GM18526 (cell line): Measurements from ENCODE around the gene CLDN9.
A peak's percentile ranks its signal among the peaks of the same experiment; 100 is the strongest.

Experiments
- POLR2A ChIP-seq: IDR thresholded peaks from 3 replicates; pipeline ENCODE4 v1.6.1; 2011; ENCODE audit not compliant: insufficient read length; ENCODE audit errors: extremely low read depth

CLDN9 gene

DNA sequence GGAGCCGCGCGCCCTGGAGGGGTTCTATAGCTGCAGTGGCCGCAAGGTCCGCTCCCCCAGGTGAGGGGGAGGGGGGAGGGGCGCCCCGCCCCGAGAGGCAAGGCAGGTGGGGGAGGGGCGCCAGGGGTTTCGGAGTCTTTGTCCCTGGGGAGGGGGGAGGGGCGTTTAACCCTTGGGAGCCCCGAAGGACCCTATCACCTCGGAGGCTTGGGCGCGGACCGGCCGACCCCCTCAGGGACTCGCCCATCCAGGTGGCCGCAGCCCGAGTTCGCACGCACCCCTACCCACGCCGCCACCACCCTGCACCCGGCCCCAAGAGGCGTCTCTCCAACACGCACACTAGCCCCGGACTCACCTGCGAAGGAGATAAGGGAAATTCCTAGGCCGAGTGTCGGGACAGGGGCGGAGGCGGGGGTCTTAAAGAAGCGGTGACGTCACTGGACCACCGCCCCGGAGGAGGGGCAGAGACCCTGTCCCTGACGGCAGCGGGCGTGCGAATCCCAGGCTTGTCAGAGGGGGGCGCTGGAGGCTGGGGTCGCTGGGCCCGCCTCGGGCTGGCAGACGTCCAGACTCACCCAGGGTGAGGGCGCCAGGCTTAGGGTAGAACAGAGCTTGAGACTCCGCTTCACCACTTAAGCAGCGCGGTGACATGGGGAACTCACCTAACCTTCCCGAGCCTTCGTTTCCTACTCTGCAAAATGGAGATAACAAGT, 5.2 kb downstream of the CLDN9 start, which contains the start of gene CLDN6:
Gene CLDN6 (minus strand): TSS at position 390 of the 713 bp plus-strand sequence. CDS start 2,162 bp downstream, outside the sequence.
- no peak for TF ChIP-seq POLR2A

DNA sequence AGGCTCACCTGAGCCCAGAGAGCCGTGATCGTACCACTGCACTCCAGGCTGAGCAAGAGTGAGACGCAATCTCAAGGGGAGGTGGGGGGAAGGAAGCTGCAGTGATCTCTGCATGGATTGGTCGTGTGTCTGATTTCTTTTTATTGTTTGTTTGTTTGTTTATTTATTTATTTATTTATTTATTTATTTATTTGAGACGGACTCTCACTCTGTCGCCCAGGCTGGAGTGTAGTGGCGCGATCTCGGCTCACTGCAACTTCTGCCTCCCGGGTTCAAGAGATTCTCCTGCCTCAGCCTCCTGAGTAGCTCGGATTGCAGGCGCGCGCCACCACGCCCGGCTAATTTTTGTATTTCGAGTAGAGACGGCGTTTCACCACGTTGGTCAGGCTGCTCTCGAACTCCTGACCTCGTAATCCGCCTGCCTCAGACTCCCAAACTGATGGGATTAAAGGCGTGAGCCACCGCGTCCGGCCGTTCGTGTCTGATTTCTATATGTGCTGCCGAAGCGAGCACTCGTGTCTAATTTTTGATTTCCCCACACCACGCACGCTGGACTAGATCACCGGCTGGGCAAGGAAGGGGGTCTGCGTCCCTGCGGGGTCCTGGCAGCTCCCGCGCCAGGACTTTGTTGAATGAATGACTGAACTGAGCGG, 7.0 kb downstream of the CLDN9 start:
- TF ChIP-seq POLR2A = no peak

DNA sequence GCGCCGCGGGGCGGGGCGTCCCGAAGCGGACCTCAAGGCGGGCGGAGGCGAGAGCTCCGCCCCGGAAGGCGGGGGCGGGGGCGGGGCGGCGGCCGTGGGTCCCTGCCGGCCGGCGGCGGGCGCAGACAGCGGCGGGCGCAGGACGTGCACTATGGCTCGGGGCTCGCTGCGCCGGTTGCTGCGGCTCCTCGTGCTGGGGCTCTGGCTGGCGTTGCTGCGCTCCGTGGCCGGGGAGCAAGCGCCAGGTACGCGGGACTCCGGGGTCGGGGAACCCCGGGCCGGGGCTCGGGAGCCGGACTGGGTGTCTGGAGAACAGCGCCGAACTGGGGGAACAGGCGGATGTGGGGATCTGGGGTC, 7.5 kb downstream of the CLDN9 start, which contains the start of gene TNFRSF12A:
Gene TNFRSF12A (plus strand): TSS at position 122 of the 357 bp plus-strand sequence. CDS start 30 bp downstream, at position 152.
- TF ChIP-seq POLR2A = peak; percentile 79

DNA sequence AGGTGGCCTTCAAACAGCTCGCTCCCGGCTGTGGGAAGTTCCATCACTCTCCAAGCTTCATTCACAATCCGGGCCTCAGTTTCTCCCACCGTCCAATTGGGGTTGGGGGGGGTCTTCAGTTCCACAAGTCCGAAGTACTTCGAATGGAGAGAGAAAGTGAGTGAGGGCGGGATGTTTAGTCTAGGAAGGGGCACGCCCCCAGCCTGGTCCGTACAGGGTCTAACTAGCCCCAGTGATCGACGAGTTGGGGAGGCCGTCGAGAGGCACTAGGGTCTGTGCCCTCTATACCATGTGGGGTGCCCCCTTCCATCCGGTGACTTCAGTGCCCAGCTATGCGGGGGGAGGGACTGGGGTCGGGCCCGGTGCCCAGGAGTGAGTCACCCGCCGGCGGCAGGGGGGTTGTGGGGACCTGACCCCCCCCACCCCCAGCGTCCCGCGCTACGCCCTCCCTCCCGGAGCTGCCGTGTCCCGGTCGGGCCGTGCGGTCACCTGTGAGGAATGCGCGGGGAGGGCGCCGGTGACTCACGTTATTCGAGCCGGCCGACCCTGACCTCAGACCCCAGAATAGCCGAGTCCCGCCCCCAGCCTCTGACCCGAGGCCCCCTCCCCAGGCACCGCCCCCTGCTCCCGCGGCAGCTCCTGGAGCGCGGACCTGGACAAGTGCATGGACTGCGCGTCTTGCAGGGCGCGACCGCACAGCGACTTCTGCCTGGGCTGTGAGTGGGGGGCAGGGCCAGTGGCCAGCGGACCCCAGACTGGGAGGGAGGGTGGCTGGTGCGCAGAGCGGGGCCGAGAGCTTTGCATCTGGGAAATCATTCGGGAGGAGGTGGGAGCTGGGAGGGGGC, 8.1 kb downstream of the CLDN9 start:
- TF ChIP-seq POLR2A = no peak

DNA sequence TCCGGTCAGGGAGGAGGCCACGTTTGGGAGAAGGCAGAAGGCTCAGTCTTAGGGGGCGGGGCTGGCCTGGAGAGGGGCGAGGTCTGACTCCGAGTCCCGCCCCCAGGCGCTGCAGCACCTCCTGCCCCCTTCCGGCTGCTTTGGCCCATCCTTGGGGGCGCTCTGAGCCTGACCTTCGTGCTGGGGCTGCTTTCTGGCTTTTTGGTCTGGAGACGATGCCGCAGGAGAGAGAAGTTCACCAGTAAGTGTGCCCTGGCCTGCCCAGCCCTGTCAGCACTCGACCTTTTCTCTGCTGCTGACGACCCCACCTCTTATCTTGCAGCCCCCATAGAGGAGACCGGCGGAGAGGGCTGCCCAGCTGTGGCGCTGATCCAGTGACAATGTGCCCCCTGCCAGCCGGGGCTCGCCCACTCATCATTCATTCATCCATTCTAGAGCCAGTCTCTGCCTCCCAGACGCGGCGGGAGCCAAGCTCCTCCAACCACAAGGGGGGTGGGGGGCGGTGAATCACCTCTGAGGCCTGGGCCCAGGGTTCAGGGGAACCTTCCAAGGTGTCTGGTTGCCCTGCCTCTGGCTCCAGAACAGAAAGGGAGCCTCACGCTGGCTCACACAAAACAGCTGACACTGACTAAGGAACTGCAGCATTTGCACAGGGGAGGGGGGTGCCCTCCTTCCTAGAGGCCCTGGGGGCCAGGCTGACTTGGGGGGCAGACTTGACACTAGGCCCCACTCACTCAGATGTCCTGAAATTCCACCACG, 8.9 kb downstream of the CLDN9 start:
- TF ChIP-seq POLR2A = no peak

DNA sequence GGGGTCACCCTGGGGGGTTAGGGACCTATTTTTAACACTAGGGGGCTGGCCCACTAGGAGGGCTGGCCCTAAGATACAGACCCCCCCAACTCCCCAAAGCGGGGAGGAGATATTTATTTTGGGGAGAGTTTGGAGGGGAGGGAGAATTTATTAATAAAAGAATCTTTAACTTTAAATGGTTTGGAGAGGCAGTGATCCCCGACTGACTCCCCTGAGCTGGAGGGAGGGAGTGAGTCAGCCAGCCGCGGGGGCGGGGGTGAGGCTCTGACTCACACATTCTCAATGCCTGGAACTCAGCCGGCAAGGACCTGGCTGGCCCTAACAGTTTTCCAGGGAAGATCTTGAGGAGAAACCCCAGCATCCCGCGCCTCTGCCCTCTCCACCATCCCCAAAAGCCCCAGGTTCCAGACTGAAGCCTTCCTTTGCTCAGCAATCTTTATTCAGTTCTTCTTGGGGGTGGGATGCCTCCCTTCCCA, 9.5 kb downstream of the CLDN9 start:
- no peak for TF ChIP-seq POLR2A

DNA sequence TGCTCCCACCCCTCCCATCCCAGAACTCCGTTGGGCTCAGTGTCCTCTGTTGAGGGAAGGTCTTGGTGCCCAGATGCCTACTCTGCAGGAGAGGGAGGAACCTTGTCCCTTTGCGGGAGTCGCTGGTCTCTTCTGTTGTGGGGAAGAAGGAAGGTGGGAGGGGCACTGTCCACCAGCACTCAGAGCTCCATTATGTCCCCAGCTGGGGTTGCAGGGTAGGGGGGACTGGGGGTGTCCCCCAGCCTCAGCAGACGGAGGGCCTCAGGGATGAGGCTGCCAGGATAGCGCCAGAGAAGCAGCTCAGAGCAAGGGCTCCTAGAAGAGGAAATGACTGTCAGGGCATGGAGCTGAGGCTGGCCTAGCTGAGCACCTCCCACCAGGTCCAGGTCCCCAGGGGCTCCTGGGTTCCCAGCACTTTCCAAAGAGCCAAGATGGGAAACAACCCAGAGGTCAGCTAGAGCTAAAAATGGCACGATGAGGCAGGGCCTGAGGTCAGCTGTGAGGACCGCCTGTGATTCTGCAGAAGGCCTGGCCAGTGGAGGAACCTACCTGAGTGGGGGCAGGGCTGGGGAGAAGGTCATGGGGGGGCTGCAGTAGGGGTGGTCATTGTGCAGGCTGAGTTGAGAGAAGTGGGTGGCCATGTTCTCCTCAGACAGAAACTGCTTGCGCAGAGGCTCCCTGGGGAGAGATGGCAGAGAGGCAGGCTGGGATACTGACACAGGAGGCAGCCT, 10.1 kb downstream of the CLDN9 start:
- no peak for TF ChIP-seq POLR2A

DNA sequence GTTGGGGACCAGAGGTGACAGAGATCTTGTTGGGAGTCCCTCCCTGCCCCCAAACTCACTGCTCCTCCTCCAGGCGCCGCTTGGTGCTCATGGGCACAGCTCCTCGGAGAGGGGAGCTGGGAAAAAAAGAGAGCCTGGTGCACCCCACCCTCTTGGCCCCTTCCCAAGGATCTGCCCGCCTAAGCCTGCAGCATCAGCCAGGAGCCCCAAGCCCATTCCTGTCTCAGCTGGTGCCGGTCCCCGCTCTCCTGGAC, 10.6 kb downstream of the CLDN9 start:
- no peak for TF ChIP-seq POLR2A

DNA sequence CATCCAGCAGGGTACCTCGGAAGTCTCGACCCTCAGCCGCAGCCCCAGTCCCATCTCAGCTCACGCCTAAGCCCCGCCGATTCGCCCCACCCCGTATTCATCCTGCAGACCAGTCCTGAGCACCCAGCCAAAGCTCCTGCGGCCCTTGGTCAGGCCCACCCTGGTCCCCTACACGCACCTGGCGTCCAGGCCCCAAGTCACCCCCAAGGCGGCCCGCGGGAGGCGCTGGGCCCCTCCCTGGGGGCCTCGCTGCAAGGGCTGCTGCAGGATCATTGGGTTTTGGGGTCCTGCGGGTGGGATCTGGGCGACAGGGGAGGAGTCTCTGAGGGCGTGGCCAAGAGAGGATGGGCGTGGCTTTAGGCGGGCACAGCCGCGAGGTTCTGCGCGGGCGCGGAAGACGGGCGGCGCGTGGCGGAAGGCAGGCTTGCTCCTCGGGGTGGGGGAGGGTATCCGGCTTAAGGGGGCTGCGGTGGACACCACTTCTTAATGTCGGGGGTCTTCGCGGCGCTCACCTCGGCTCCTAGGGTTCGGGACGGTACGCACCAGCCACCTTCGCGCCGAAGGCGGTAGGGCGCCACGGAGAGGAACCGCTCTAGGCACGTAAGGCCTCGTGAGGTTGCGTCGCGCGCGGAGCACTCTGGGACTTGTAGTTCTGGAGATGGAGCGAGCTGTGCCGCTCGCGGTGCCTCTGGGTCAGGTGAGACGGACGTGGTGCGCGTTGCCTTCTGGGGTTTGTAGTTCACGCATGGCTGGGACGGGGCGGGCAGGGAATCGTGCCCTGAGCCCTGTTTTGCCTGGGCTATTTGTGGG, 11.2 kb downstream of the CLDN9 start, which contains the start of the genes HCFC1R1 and THOC6:
Gene HCFC1R1 (minus strand): TSS at position 274 of the 810 bp plus-strand sequence. CDS start 1 bp downstream, at position 273.
Gene THOC6 (plus strand): TSS at position 367 of the 810 bp plus-strand sequence. CDS start 292 bp downstream, at position 659.
- TF ChIP-seq POLR2A = peak; percentile 87

DNA sequence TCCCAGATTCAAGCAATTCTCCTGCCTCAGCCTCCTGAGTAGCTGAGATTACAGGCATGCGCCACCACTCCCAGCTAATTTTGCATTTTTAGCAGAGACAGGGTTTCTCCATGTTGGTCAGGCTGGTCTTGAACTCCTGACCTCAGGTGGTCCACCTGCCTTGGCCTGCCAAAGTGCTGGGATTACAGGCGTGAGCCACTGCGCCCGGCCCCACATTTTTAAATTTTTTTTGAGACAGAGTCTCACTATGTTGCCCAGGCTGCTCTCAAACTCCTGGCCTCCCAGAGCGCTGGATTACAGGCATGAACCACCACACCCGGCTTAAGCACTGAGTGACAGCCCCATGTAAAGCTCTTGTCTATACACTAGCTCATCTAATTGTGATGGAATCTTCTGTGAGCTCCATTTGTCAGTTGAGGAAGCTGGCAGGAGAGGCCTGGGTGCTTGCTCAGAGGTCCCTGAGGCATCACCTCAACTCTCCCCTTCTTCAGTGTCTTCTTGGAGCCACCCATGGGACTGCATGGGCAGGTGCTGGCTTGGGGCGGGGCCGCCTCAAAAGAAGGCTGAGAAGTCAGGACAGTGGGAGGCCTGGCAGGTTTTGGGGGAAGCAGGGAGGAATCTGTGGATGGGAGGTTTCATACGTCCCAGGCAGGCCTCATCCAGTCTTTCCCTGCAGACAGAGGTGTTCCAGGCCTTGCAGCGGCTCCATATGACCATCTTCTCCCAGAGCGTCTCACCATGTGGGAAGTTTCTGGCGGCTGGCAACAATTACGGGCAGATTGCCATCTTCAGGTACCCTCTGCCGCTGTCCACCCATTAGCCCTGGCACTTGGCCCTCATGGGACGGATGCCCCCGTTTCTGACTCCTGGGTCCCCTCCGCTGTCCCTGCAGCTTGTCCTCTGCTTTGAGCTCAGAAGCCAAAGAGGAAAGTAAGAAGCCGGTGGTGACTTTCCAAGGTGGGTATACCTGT, 12.6 kb downstream of the CLDN9 start:
- TF ChIP-seq POLR2A = no peak

DNA sequence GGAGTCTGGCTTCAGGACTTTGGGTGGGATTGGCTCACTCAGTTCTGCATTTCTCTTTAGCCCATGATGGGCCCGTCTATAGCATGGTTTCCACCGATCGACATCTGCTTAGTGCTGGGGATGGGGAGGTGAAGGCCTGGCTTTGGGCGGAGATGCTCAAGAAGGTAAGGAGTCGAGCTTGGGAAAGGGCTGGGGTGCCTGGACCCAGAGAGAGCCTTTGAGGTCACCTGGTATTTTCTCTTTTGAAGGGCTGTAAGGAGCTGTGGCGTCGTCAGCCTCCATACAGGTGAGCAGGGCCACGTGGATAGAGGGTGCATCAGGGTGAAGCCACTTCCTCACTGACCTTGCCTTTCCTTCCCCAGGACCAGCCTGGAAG, 13.3 kb downstream of the CLDN9 start:
- TF ChIP-seq POLR2A = no peak
